OCI-M2 (cell line): ENCODE results near the gene PBX1.

Experiments
- DNase-seq: peaks from one replicate; lab custom pipeline; 2025; ENCODE audit not compliant: unreplicated experiment; lab: John Stamatoyannopoulos, UW

Gene PBX1

GRCh38 chr1:164614316-164614715 lies 55.3 kb downstream of the PBX1 start:
- DNase-seq, result no peak

- DNase-seq, result no peak
These were observed 58.6 kb downstream of the PBX1 start for GRCh38 chr1:164617377-164618201.

- no peak for DNase-seq
These were observed 59.2 kb downstream of the PBX1 start for GRCh38 chr1:164618202-164618564.

- no peak for DNase-seq
These were observed 60.2 kb downstream of the PBX1 start for GRCh38 chr1:164619006-164619784.

- DNase-seq, result no peak
These were observed 63.3 kb downstream of the PBX1 start for GRCh38 chr1:164622068-164622845.

- DNase-seq, result no peak
These were observed 64.8 kb downstream of the PBX1 start for GRCh38 chr1:164623805-164624204.

- no peak for DNase-seq
These were observed 65.4 kb downstream of the PBX1 start for GRCh38 chr1:164624400-164624799.

- no peak for DNase-seq
These were observed 66.1 kb downstream of the PBX1 start for GRCh38 chr1:164625004-164625617.

- DNase-seq, result no peak
These were observed 69.8 kb downstream of the PBX1 start for GRCh38 chr1:164628772-164629171.

- no peak for DNase-seq
These were observed 71.0 kb downstream of the PBX1 start for GRCh38 chr1:164629971-164630370.

GRCh38 chr1:164630626-164631396 lies 71.8 kb downstream of the PBX1 start:
- DNase-seq, result no peak

GRCh38 chr1:164631751-164632150 lies 72.8 kb downstream of the PBX1 start:
- no peak for DNase-seq

GRCh38 chr1:164633997-164634396 lies 75.0 kb downstream of the PBX1 start:
- DNase-seq, result no peak

GRCh38 chr1:164635059-164635802 lies 76.2 kb downstream of the PBX1 start:
- no peak for DNase-seq

GRCh38 chr1:164635803-164636731 lies 77.1 kb downstream of the PBX1 start:
- DNase-seq, result no peak

GRCh38 chr1:164636757-164637156 lies 77.8 kb downstream of the PBX1 start:
- DNase-seq, result no peak

GRCh38 chr1:164637461-164638375 lies 78.7 kb downstream of the PBX1 start:
- no peak for DNase-seq
